AG08396 (cell line): ENCODE data around the gene SLC35A3.
"Not testable (repeated sequence)": the region's sequence is repeated elsewhere in the genome, so short reads cannot be mapped to it uniquely, and the experiment has no call there.

ENCODE experiments used
- DNase-seq: peaks from one replicate; pipeline ENCODE4 v3.0.0; 2012; ENCODE audit warnings: low spot score, mixed read lengths

SLC35A3 gene

DNA sequence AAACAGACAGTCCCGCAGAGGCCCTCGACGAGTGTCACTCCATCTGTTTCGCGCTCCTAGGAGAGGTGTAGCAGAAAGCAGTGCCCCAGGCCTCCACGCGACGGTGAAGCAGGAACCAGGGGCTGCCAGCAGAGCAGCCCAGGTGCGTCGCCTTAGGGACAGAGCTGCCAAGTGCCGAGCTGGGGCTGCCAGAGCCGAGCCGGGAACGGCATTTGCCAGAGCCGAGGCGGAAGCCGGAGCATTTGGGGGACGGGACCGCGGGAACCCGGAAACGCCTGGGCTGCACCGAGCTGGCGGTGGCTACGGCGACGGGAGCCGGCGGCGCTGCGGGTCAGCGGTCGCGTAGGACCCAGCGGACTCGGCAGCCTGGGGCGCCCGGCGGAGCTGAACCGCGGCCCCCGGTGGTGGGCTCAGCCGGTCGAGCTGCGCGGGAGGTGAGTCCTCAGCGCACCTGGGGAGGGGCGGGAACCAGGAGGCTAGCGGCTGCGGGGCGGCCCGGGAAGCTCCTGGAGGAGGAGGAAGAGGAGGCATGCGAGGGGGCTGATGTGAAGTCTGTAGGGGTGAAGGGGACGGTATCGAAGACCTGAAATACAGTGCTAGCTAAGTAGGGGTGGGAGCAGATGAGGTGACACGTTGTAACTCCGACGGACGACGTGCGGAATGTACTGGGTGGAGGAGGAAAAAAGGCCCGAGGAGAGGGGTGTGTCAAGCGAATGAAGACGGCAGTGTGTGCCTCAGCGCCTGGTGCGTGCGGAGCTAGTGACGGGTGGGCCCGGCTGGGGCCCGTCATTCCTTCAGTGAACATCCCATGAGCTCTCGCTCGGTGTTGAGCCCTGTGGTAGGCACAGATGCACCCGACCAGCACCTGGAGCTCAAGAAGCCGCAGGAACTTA lies at the start of gene SLC35A3:
SLC35A3 (plus strand) TSS at position 268 of the 893 bp plus-strand sequence. CDS start 23,559 bp downstream, outside the sequence.
- DNase-seq, result peak; percentile 91

- DNase-seq, result no peak
Measured at GRCh38 chr1:99934801-99935200, 35.0 kb upstream of the SLC35A3 start.

- DNase-seq, result no peak
Measured at GRCh38 chr1:99935534-99935933, 34.3 kb upstream of the SLC35A3 start.

GRCh38 chr1:99936071-99936470 lies 33.7 kb upstream of the SLC35A3 start:
- DNase-seq, result no peak

DNA sequence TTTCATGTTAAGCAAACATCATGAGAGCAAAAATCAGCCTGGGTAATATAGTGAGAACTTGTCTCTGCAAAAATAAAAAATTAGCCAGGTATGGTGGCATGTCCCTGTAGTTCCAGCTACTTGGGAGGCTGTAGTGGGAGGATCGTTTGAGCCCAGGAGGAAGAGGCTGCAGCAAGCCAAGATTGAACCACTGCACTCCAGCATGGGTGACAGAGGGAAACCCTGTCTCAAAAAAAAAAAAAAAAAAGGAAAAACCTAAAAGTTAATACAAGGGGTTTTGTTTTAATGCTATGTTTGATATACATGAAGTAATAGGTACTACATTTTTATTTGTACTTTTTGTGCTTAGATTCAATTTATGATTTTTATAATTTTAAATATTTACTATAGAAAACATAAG lies 27.1 kb upstream of the SLC35A3 start:
- DNase-seq, result no peak

DNA sequence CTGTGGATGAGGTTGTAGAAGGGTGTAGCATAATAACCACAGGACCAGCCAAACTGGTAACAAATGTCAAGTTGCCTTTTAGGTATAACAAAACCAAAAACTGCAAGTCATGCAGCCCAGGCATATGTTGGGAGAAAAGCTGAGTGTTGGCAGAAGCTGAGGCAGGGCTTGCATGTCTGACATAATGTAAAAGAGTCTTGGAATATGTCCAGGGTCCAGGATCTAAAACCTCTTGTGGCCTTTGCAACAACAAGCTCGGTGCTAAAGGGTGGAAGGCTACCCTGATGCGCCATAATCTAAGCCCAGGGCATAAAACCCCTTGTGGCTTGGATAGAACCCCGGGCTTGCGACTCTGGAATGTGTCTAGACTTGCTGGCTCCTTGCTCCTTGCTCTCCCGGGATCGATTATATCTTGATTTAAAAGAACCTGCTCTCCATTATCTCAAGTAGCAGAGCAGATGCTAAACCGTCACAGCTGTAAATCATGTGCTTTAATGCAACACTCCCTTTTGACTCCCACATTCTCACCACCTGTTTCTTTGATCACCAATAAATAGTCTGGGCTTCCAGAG lies 26.5 kb upstream of the SLC35A3 start:
- no peak for DNase-seq

GRCh38 chr1:99944192-99944591 lies 25.6 kb upstream of the SLC35A3 start:
- no peak for DNase-seq

DNA sequence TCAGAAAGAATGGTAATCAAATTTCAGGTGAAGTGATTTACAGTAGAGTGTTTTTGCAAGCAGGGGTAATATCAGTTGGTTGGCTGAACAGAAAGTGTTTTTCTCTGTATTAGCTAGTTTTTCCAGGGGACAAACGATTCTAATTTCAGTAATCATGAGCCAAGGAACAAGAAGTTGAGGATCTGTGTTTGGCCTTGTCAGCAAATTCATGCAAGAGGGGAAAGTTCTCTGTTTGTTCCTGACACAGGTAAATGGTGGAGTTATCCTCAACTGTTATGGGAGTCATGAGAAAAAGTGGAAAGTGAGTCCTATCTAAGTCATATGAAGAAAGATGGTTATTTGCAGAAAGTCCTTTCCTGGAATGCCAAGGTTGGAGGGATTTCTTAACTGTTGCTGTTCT lies 24.6 kb upstream of the SLC35A3 start:
- no peak for DNase-seq

DNA sequence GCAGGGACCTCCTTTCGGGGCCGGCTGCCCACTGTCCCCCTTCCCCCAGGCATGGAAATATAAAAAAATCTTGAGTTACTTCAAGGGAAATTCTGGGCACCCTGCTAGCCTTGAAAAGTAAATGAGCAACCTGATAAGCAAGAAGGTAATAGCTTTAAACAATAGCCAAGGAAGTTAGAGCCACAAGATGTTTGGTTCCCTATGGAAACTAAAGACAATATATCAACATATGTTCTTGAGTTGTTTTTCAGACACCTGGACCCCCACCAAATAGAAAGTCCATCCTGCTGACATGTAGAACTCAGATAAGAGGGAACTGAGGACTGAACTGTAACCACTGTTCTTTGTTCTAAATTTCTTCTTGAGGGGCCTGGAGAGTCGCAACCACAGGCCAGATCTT lies 19.3 kb upstream of the SLC35A3 start:
- no peak for DNase-seq

DNA sequence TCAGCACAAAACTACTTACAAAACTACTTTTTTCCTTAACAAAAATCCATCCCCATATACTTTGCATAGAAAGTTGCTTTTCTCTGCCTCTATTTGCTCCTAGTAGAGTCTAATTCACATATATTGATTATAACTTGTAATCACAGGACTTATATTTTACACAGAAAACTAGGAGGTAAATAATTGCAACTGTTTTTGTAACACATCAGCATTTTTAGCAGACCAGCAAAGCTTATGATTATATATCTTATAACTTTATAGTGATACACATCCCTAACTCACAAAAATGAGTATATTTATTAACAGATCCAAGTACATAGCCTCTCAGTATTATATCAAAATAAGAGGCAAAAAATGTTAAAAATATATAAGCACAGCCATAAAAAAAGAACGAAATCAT lies 17.3 kb upstream of the SLC35A3 start:
- no peak for DNase-seq

DNA sequence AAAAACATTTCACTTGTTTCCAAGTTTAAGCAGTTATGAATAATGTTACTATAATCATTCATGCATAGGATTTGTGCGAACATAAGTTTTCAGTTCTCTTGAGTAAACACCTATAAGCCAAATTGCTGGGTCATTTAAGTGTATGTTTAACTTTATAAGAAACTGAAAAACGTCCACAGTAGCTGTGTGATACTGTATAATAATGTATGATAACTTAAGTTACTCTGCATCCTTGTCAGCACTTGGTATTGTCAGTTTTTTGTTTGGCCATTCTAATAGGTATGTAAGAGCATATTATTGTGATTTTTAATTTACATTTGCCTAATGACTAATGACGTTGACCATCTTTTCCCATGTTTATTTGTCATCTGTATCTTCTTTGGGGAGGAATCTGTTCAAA lies 14.4 kb upstream of the SLC35A3 start:
- no peak for DNase-seq

GRCh38 chr1:99956755-99957154 lies 13.0 kb upstream of the SLC35A3 start:
- DNase-seq, result peak; percentile 20

- no peak for DNase-seq
Measured at GRCh38 chr1:99957818-99958217, 12.0 kb upstream of the SLC35A3 start.

- not testable (repeated sequence) for DNase-seq
Measured at GRCh38 chr1:99959189-99959705, 10.5 kb upstream of the SLC35A3 start.

GRCh38 chr1:99960260-99960659 lies 9.5 kb upstream of the SLC35A3 start:
- not testable (repeated sequence) for DNase-seq

DNA sequence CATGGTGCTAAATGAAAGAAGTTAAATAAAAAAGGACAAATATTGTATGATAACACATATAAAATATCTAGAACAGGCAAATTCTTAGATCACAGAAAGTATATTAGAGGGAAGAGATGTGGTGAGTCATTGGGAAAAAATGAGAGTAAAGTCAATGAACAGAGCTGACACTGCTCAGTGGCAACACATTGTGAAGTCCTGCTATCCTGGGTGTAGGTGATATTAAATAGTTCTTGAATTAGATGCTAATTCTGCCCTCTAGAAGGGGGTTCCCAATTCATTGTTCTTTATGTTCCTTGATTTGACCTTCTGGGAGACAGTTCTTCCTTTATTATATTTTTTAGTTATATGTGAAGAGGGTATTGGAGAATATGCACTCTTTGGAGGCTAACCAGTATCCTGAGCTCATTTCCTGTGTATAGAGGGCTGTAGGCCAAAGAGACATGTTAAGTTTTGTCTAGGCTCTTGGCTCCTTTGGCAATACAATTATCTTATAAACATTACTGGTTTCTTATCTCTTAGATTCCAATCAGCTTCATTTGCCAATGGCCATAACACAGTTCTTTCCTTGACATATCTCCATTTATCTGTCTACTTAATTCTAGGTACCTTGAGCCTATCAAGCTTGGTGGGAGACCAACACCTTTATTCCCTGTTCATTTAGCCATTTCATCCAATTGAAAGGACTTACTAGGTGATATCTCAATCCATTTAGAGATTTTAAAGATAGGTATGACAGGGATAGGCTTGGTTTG lies 6.6 kb upstream of the SLC35A3 start:
- peak; percentile 54 for DNase-seq

- DNase-seq, result no peak
Measured at GRCh38 chr1:99964806-99965205, 5.0 kb upstream of the SLC35A3 start.

DNA sequence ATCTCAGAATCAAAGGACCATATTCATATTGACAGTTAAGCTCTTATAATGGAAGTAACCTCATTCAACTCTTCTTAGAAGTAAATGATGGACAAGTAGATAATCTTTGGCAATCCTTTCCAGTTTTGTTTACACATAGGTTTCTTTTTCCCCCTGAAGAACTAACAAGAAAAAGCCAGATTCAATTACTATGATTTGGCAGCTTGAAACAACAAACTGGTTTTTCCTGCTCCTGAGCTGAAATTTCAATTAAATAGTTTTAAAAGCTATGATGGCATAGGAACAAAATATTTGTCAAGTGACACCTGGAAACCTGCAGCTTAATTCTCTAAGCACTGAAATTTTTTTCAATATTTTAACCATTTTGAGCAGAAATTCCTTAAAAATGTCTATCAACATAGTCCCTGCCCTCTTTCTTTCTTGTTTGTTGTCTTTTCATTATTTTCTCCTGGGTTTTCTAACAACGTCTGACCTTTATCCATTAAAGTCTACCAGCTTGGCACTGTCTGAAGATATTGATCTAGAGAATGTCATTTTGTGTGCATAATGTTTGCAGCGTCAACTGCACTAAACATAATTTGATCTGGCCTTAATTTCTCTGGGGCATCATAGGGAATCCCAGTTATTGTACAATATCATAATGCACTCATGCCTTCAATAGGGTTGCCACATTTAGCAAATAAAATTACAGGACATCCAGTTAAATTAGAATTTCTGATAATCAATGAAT lies 4.0 kb upstream of the SLC35A3 start:
- DNase-seq, result no peak

DNA sequence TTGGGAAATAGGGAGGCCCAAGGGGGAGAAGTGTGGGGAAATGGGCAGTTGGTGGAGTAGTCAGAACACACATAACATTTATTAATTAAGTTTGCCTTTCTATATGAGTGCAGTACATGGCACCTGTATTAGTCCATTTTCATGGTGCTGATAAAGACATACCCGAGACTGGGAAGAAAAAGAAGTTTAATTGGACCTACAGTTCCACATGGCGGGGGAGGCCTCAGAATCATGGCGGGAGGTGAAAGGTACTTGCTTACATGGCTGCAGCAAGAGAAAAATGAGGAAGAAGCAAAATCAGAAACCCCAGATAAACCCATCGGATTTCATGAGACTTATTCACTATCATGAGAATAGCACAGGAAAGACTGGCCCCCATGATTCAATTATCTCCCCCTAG lies 1.6 kb upstream of the SLC35A3 start:
- DNase-seq, result no peak

- no peak for DNase-seq
Measured at GRCh38 chr1:99969260-99969728, 502 bp upstream of the SLC35A3 start.

DNA sequence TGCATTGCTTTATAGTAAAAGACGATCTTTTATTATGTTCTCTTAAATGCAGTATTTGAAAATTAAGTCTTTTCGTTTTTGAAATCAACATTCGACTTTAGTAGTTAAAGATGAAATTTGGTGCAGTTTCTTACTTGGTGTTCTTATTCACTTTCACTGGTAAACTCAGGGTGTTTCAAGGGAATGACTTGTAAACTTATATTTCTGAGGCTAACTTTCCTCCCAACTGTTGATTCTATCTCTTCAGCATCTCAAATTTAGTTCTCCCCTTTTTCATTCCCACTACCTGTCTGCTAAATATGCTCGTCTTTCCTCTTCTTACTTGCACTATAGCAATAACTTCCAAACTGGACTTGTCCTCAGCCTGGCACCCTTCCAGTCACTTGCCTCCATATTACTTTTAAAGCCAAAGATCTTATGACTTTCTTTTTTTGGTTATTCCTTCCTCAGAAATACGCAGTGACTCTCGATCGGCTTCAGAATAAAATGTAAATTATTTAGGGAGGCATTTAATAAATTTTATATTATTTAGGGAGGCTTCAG lies 988 bp downstream of the SLC35A3 start:
- peak; percentile 5 for DNase-seq
